LNCaP clone FGC (cell line): ENCODE results near the gene WDR26.
A peak's percentile ranks its signal among the peaks of the same experiment; 100 is the strongest.
"Not testable (repeated sequence)": the region's sequence is repeated elsewhere in the genome, so short reads cannot be mapped to it uniquely, and the experiment has no call there.

ENCODE experiments used
- DNase-seq: peaks from one replicate; pipeline ENCODE4 v3.0.0-alpha.2; 2011; ENCODE audit warnings: low read depth
- H3K4me3 ChIP-seq: 2 replicates; pipeline ENCODE4 v1.5.1; 2011; ENCODE audit warnings: mild to moderate bottlenecking, low read depth, low read length, control low read depth
- CTCF ChIP-seq: IDR thresholded peaks from 2 replicates; pipeline ENCODE4 v1.5.1; 2012; ENCODE audit warnings: mild to moderate bottlenecking; ENCODE audit not compliant: control insufficient read depth, insufficient read depth; ENCODE audit errors: extremely low read depth

Gene WDR26

GRCh38 chr1:224430511-224431113, 4.0 kb downstream of the WDR26 start:
- DNase-seq, result no peak
- TF ChIP-seq CTCF, result no peak
- H3K4me3 ChIP-seq, result peak overlapping the region; percentile 8

- peak overlapping the region; percentile 38 for H3K4me3 ChIP-seq
- DNase-seq, result peak; percentile 50
- no peak for TF ChIP-seq CTCF
Measured at GRCh38 chr1:224429616-224430326, 4.8 kb downstream of the WDR26 start.

DNA sequence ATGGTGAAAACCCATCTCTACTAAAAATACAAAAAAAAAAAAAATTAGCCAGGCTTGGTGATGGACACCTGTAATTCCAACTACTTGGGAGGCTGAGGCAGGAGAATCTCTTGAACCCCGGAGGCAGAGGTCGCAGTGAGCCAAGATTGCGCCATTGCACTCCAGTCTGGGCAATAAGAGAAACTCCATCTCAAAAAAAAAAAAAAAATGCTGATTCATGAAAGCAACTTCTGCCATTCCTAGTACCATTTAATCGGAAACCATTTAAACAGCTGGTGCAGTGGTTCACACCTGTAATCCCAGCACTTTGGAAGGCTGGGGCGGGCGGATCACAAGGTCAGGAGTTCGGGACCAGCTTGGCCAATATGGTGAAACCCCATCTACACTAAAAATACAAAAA, 5.9 kb downstream of the WDR26 start:
- not testable (repeated sequence) for H3K4me3 ChIP-seq, DNase-seq

- peak; percentile 19 for DNase-seq
- TF ChIP-seq CTCF, result no peak
- H3K4me3 ChIP-seq, result no peak overlapping the region
Measured at GRCh38 chr1:224427346-224427745, 7.3 kb downstream of the WDR26 start.

DNA sequence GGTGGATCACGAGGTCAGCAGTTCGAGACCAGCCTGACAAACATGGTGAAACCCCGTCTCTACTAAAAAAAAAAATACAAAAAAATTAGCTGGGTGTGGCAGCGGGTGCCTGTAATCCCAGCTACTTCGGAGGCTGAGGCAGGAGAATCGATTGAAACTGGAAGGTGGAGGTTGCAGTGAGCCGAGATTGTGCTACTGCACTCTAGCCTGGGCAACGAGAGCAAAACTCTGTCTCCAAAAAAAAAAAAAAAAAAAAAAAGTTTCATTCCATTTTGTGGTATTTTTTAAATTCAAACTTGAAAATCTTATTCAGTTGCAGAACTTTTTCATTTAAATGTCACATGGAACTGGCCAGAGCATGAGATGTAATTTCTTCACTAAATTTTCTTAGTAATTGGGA, 7.7 kb downstream of the WDR26 start:
- not testable (repeated sequence) for H3K4me3 ChIP-seq, DNase-seq

- no peak for TF ChIP-seq CTCF
- no peak overlapping the region for H3K4me3 ChIP-seq
Measured at GRCh38 chr1:224425279-224425884, 9.2 kb downstream of the WDR26 start.

GRCh38 chr1:224420106-224420505, 14.5 kb downstream of the WDR26 start:
- TF ChIP-seq CTCF, result no peak

More at GRCh38 chr1:224425279-224425884, 9.2 kb downstream of the WDR26 start:
- no peak for DNase-seq

DNA sequence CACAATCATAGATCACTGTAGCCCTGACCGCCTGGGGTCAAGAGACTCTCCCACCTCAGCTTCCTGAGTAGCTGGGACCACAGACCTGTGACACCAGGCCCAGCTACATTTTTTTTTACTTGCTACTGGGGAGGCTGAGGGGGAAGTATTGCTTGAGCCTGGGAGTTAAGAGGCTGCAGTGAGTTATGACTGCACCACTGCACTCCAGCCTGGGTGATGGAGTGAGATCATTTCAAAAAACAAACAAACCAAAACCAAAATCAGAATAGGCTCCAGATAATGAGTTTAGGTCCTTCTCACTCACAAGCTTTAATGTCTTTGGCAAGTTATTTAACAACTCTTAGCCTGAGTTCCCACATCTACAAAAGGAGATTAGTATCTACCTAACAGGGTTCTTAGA, 22.8 kb downstream of the WDR26 start:
- no peak for TF ChIP-seq CTCF
- no peak overlapping the region for H3K4me3 ChIP-seq
- no peak for DNase-seq

More at GRCh38 chr1:224420106-224420505, 14.5 kb downstream of the WDR26 start:
- H3K4me3 ChIP-seq, result no peak overlapping the region
- no peak for DNase-seq
